Ascending aorta (tissue), 2 donors: ENCODE results near the gene USP3. TPM values are rescaled to one million over a fixed set of nuclear protein-coding genes. Genes with fewer than 3 reads are reported as not detected.

Experiments used
- DNase-seq, 2 donors: peaks; one replicate each; pipeline ENCODE4 v3.0.0-alpha.2; 2019; ENCODE audit warnings: low spot score in 2 of 2
- H3K27ac ChIP-seq, 2 donors: fragments of 200-600 bp; sonication (generic); one replicate each; pipeline ENCODE4 v1.5.1; 2016 to 2017; ENCODE audit warnings: mild to moderate bottlenecking in 1 of 2
- H3K27me3 ChIP-seq: fragments of 200-600 bp; sonication (generic); one replicate; pipeline ENCODE4 v1.5.1; 2017
- H3K36me3 ChIP-seq, 2 donors: fragments of 200-600 bp; sonication (generic); one replicate each; pipeline ENCODE4 v1.5.1; 2016
- H3K4me1 ChIP-seq, 2 donors: fragments of 200-600 bp; sonication (generic); one replicate each; pipeline ENCODE4 v1.5.1; 2016 to 2017; ENCODE audit warnings: mild to moderate bottlenecking in 1 of 2
- H3K4me3 ChIP-seq, 2 donors: fragments of 200-600 bp; sonication (generic); one replicate each; pipeline ENCODE4 v1.5.1; 2016 to 2017; ENCODE audit warnings: mild to moderate bottlenecking in 1 of 2
- H3K9me3 ChIP-seq, 2 donors: fragments of 200-600 bp; sonication (generic); one replicate each; pipeline ENCODE4 v1.5.1; 2016
- intact Hi-C: fragments of 100-400 bp; cut with DNase I; formaldehyde crosslinking; loops from one replicate; pipeline ENCODE4 v1.15.1; 2023
- total RNA-seq: library from RNA; depleted of rRNA; stranded (reverse); fragments of >200 nt; gene quantifications from one replicate; pipeline ENCODE4 v1.1.0, GENCODE V29; 2016
- TF ChIP-seq, protein P1 (sequence below), 3 experiments: fragments of 200-600 bp in 2 of 3; fragments of 450-650 bp in 1 of 3; sonication (generic) in 2 of 3; IDR thresholded peaks; one replicate each; pipeline ENCODE4 v1.5.1; 2016 to 2019; ENCODE audit warnings: antibody characterized with exemption in 3 of 3, mild to moderate bottlenecking in 1 of 3, moderate library complexity in 1 of 3

The USP3 gene
- total RNA-seq, 1 donor from 2014 or later: 61.9 TPM

DNA sequence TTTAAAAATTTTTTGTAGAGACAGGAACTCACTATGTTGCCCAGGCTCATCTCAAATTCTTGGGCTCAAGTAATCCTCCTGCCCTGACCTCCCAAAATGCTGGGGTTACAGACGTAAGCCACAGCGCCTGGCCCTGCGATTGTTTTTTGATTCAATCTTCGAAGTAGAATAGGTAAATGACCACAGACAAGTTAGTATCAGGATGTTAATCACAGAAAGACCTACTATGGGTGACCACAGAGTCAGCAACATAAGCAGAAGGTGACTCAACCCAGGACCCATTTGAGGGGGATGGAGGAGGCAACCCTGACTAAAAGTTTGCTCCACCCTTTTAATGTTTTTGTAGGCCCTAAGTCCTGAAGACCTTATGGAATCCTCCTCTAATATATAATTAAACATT is 10.0 kb upstream of the USP3 start:
- Histone ChIP-seq H3K36me3 (no peaks in the 10 kb centered on the region), H3K9me3 (no peaks in the 10 kb centered on the region), H3K27me3 (no peaks in the 10 kb centered on the region), H3K27ac (no peak overlapping the region), H3K4me3 (no peak overlapping the region), H3K4me1 (no peaks in the 10 kb centered on the region)
- intact Hi-C loops: no loop called here
- no peak for DNase-seq
- TF ChIP-seq, protein P1, sequence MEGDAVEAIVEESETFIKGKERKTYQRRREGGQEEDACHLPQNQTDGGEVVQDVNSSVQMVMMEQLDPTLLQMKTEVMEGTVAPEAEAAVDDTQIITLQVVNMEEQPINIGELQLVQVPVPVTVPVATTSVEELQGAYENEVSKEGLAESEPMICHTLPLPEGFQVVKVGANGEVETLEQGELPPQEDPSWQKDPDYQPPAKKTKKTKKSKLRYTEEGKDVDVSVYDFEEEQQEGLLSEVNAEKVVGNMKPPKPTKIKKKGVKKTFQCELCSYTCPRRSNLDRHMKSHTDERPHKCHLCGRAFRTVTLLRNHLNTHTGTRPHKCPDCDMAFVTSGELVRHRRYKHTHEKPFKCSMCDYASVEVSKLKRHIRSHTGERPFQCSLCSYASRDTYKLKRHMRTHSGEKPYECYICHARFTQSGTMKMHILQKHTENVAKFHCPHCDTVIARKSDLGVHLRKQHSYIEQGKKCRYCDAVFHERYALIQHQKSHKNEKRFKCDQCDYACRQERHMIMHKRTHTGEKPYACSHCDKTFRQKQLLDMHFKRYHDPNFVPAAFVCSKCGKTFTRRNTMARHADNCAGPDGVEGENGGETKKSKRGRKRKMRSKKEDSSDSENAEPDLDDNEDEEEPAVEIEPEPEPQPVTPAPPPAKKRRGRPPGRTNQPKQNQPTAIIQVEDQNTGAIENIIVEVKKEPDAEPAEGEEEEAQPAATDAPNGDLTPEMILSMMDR (IDR thresholded peaks at IDR 0.05): no peak

- no peak overlapping the region for H3K27ac ChIP-seq
- no peak overlapping the region for H3K4me3 ChIP-seq
- no peak for DNase-seq
- intact Hi-C loops: no loop called here
- TF ChIP-seq, protein P1 (IDR thresholded peaks at IDR 0.05): no peak
- H3K4me1 ChIP-seq: no peaks in the 10 kb centered on the region
- H3K27me3 ChIP-seq: no peaks in the 10 kb centered on the region
- H3K9me3 ChIP-seq: no peaks in the 10 kb centered on the region
- H3K36me3 ChIP-seq: no peaks in the 10 kb centered on the region
These were observed 9.1 kb upstream of the USP3 start for GRCh38 chr15:63495343-63495742.

DNA sequence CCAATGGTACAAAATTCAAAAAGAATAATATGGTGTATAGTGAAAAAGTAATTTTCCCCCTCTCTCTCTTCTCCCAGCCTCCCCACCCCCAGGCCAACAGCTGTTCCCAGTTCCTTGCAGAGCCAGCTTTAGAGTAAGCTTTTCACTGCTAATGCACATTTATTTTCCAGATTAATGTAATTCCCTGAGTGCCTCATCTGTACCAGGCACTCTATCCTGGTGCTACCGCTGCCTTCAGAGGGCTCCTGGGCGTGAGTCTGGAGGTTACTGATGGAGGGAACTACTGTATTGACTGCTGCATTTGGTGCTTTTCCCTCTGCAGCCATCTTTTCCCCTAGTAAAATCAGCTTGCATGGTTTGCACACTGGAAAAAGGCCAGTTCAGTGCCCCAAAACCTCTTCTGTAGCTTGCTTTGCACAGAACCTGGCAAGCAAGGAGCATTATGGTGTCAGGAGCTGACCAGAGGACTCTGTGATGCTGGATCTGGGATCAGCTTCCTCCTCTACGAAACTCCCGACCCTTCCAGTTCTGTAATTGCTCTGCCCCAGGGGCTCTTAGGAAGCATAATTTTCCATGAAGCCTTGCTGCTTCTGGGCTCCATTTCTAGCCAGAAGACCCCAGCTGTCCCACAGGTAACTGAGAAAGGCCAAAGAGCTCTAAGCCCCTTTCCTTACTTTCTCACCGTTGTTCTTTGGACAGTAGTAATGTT is 8.5 kb upstream of the USP3 start:
- DNase-seq: no peak
- intact Hi-C loops: no loop called here

DNA sequence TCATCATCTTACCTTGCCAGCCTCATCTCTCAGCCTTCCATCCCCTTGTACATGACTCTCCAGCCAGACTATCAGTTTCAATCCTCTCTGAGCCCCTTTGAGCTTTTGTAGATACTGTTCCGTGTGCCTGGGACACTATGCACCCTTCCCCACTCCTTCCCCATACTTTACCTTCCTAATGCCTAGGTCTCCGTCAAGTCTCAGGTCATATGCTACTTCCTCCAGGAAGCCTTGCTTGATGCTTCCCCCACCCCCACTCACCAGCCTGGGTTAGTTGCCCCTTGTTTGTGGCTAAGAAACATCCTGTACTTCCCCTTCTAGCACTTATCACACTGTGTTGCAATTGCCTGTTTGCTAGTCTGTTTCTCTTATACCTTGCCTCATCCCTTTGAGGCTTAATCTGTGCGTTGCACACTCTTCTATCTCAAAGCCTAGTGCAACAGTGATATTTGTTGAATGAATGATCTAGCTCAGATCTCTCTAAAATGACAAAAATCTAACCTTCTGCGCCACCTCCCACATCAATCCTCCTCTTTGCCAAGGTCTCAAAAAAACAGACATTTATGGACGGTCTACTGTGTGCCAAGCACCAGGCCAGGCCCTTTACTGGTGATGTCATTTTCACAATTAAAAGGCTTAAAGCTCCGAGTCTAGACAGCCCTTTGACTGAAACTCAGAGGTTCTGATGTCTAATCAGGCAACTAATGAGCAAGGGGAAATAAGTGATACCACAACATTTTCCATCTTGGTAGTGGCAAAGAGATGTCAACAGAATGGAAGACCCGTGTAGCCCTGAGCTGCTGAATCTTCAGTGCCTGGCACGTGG is 6.5 kb upstream of the USP3 start:
- no peaks in the 10 kb centered on the region for H3K36me3 ChIP-seq
- TF ChIP-seq, protein P1 (IDR thresholded peaks at IDR 0.05): no peak
- no peak overlapping the region for H3K4me3 ChIP-seq
- no peaks in the 10 kb centered on the region for H3K27me3 ChIP-seq
- DNase-seq: no peak
- no peaks in the 10 kb centered on the region for H3K9me3 ChIP-seq
- H3K27ac ChIP-seq: no peak overlapping the region
- H3K4me1 ChIP-seq: peaks cover 3 to 17% of the 10 kb centered on the region in 2 donors
- intact Hi-C loops: no loop called here

More for the DNA sequence above, 8.5 kb upstream of the USP3 start:
- no peaks in the 10 kb centered on the region for H3K27me3 ChIP-seq
- no peaks in the 10 kb centered on the region for H3K36me3 ChIP-seq
- H3K9me3 ChIP-seq: no peaks in the 10 kb centered on the region
- TF ChIP-seq, protein P1 (IDR thresholded peaks at IDR 0.05): no peak
- no peak overlapping the region for H3K4me3 ChIP-seq
- no peak overlapping the region for H3K27ac ChIP-seq
- peaks cover under 1% of the 10 kb centered on the region in 2 donors for H3K4me1 ChIP-seq

GRCh38 chr15:63499175-63499549 is 5.2 kb upstream of the USP3 start:
- no peaks in the 10 kb centered on the region for H3K36me3 ChIP-seq
- intact Hi-C loops: no loop called here
- no peaks in the 10 kb centered on the region for H3K9me3 ChIP-seq
- no peaks in the 10 kb centered on the region for H3K27me3 ChIP-seq
- H3K4me3 ChIP-seq: no peak overlapping the region
- no peak for DNase-seq
- TF ChIP-seq, protein P1 (IDR thresholded peaks at IDR 0.05): no peak
- H3K27ac ChIP-seq: no peak overlapping the region
- H3K4me1 ChIP-seq: peaks cover 3 to 21% of the 10 kb centered on the region in 2 donors
